RWPE1 (cell line): ENCODE data around the gene AIG1.
A peak's percentile ranks its signal among the peaks of the same experiment; 100 is the strongest.

Source experiments
- CTCF ChIA-PET: fragments of 350-600 bp; sonication (Branson Sonifier 250); formaldehyde crosslinking; extraction: SDS; loops from one replicate; lab custom pipeline; 2021; lab: Yijun Ruan, JAX
- POLR2A ChIA-PET: fragments of 400-600 bp; formaldehyde crosslinking; extraction: SDS; loops from one replicate; lab custom pipeline; 2020; ENCODE audit warnings: antibody characterized with exemption; ENCODE audit not compliant: low non-redundant PET; lab: Yijun Ruan, JAX
- DNase-seq: peaks from one replicate; pipeline ENCODE4 v3.0.0; 2012; ENCODE audit warnings: low spot score
- H3K27ac ChIP-seq: fragments of 450-650 bp; 2 replicates; pipeline ENCODE4 v1.5.1; 2017
- CTCF ChIP-seq: fragments of 450-650 bp; conservative IDR thresholded peaks from 2 replicates; pipeline ENCODE4 v1.5.1; 2017; ENCODE audit warnings: low read depth, mild to moderate bottlenecking

AIG1 gene

GRCh38 chr6:143331362-143331761 is 270.7 kb downstream of the AIG1 start:
- ChIA-PET POLR2A (no interaction called here), CTCF (no interaction called here)
- no peak for TF ChIP-seq CTCF
- no peak for DNase-seq
- no peak overlapping the region for H3K27ac ChIP-seq

- peak overlapping the region; percentile 38; the same call in 1 of the 2 replicates for H3K27ac ChIP-seq
- TF ChIP-seq CTCF, result no peak
- CTCF ChIA-PET, result no interaction called here
- no peak for DNase-seq
- POLR2A ChIA-PET, result no interaction called here
Measured at GRCh38 chr6:143332153-143332845, 271.6 kb downstream of the AIG1 start.

DNA sequence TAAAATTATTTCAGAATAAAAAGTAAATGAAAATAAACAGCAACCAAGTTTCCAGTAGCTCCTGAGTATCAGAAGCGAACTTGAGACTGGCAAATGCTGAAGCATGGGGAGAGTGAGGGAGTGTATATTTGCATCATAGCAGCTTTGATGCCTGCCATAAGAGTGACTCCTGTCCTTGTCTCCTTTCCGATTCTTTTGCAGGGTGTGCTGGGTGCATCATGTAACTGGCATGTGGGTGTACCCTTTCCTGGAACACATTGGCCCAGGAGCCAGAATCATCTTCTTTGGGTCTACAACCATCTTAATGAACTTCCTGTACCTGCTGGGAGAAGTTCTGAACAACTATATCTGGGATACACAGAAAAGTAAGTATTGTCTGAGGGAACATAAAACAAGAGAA is 272.4 kb downstream of the AIG1 start:
- TF ChIP-seq CTCF, result no peak
- CTCF ChIA-PET, result interaction anchor here (0.6 kb wide), 2 partner anchors 14 to 197 kb away, joined by 3 read pairs; no protein-coding TSS in a partner anchor
- peak overlapping the region; percentile 31; the same call in 1 of the 2 replicates for H3K27ac ChIP-seq
- peak; percentile 76 for DNase-seq
- POLR2A ChIA-PET, result no interaction called here

GRCh38 chr6:143333749-143334520 is 273.2 kb downstream of the AIG1 start:
- CTCF ChIA-PET, result interaction anchor here (0.8 kb wide), 1 partner anchor 121 kb away, joined by 3 read pairs; no protein-coding TSS in a partner anchor
- POLR2A ChIA-PET, result no interaction called here
- H3K27ac ChIP-seq, result no peak overlapping the region

DNA sequence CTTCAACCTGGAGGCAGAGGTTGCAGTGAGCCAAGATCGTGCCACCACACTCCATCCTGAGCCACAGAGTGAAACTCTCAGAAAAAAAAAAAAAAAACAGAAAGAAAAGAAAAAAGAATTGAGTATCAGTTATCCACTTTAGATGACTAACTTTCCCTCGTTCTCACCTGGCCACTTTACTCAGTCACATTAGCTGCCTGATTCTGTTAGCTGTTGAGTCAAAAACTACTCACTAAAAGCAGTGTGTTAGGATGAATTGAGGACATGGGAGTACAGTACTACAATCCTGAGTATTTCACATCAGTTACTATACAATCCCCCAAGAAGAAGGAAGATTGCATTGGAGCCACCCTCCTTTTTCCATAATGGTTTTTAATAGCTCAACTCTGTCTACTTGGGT is 275.2 kb downstream of the AIG1 start:
- TF ChIP-seq CTCF, result no peak
- ChIA-PET POLR2A (interaction anchor here (0.7 kb wide), 1 partner anchor 113 kb away, joined by 5 read pairs; no protein-coding TSS in a partner anchor), CTCF (interaction anchor here (0.6 to 0.8 kb wide), 2 partner anchors 18 to 678 kb away, joined by 3 read pairs; no protein-coding TSS in a partner anchor)
- peak overlapping the region; percentile 60 for H3K27ac ChIP-seq
- DNase-seq, result no peak

More at GRCh38 chr6:143333749-143334520, 273.2 kb downstream of the AIG1 start:
- DNase-seq, result no peak
- TF ChIP-seq CTCF, result no peak

- ChIA-PET CTCF (interaction anchor here (0.6 to 1.4 kb wide), 6 partner anchors 44 to 854 kb away, joined by 3 to 5 read pairs (median 3); no protein-coding TSS in a partner anchor), POLR2A (no interaction called here)
- peak; percentile 15 for DNase-seq
- H3K27ac ChIP-seq, result peak overlapping the region; percentile 84
- TF ChIP-seq CTCF, result no peak
Measured at GRCh38 chr6:143336446-143337152, 275.9 kb downstream of the AIG1 start.
